ENCODE measurements around the gene SKIDA1.

SKIDA1 gene

GRCh38 chr10:21494191-21495001 lies 31.1 kb downstream of the SKIDA1 start:
- no peak overlapping the region for H3K4me3 ChIP-seq (IDR thresholded peaks at IDR 0.05; ENCODE audit: insufficient read depth, low read depth, low read length)
- no peaks in the 10 kb centered on the region for H3K36me3 ChIP-seq (ENCODE audit: insufficient read depth)
- no peak overlapping the region; the same call in 1 of the 2 replicates for H3K9ac ChIP-seq
- H2AFZ ChIP-seq (ENCODE audit: low read depth): peak overlapping the region; percentile 91
- H3K4me2 ChIP-seq: peak overlapping the region; percentile 74; the same call in 1 of the 2 replicates
- no peak overlapping the region for H3K27ac ChIP-seq
- TF ChIP-seq, protein P1, sequence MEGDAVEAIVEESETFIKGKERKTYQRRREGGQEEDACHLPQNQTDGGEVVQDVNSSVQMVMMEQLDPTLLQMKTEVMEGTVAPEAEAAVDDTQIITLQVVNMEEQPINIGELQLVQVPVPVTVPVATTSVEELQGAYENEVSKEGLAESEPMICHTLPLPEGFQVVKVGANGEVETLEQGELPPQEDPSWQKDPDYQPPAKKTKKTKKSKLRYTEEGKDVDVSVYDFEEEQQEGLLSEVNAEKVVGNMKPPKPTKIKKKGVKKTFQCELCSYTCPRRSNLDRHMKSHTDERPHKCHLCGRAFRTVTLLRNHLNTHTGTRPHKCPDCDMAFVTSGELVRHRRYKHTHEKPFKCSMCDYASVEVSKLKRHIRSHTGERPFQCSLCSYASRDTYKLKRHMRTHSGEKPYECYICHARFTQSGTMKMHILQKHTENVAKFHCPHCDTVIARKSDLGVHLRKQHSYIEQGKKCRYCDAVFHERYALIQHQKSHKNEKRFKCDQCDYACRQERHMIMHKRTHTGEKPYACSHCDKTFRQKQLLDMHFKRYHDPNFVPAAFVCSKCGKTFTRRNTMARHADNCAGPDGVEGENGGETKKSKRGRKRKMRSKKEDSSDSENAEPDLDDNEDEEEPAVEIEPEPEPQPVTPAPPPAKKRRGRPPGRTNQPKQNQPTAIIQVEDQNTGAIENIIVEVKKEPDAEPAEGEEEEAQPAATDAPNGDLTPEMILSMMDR (conservative IDR thresholded peaks at IDR 0.05; ENCODE audit: low read depth, low read length): no peak
- no peaks in the 10 kb centered on the region for H3K79me2 ChIP-seq (ENCODE audit: insufficient read depth, low read depth)
- H3K4me1 ChIP-seq (ENCODE audit: low read depth, poor library complexity, severe bottlenecking): peaks cover 3% of the 10 kb centered on the region
- H3K27me3 ChIP-seq (ENCODE audit: insufficient read depth, low read depth): peaks cover 14% of the 10 kb centered on the region; the same call in 1 of the 2 replicates
- H4K20me1 ChIP-seq (ENCODE audit: insufficient read depth): no peaks in the 10 kb centered on the region

DNA sequence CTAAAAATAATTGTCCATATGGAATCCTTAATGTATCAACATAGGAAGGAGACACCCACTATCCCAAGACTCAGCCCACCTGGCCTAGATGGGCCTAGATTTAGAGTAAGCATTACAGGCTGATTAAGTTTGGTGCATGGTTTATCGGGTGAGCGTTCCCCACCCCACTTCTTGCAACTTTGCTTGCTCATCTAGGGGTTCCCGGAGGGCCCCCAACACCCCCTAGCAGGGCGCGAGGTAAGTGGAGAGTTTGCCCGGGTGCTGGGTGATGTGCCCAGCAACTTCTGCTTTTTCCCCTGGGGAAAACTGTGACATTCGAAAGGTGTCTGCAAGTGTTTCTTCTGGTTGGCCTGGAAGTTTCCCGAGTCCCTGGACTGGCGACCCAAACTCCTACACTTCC lies 31.7 kb downstream of the SKIDA1 start:
- Histone ChIP-seq H4K20me1 (ENCODE audit: insufficient read depth) (no peaks in the 10 kb centered on the region), H2AFZ (ENCODE audit: low read depth) (no peak overlapping the region), H3K4me3 (IDR thresholded peaks at IDR 0.05; ENCODE audit: insufficient read depth, low read depth, low read length) (no peak overlapping the region), H3K27ac (no peak overlapping the region), H3K79me2 (ENCODE audit: insufficient read depth, low read depth) (no peaks in the 10 kb centered on the region), H3K27me3 (ENCODE audit: insufficient read depth, low read depth) (peaks cover 13% of the 10 kb centered on the region; the same call in 1 of the 2 replicates), H3K4me2 (no peak overlapping the region), H3K9ac (no peak overlapping the region), H3K36me3 (ENCODE audit: insufficient read depth) (no peaks in the 10 kb centered on the region), H3K4me1 (ENCODE audit: low read depth, poor library complexity, severe bottlenecking) (peaks cover 3% of the 10 kb centered on the region)
- TF ChIP-seq, protein P1 (conservative IDR thresholded peaks at IDR 0.05; ENCODE audit: low read depth, low read length): no peak

GRCh38 chr10:21492421-21492820 lies 33.1 kb downstream of the SKIDA1 start:
- Histone ChIP-seq H3K79me2 (ENCODE audit: insufficient read depth, low read depth) (no peaks in the 10 kb centered on the region), H2AFZ (ENCODE audit: low read depth) (no peak overlapping the region), H3K27me3 (ENCODE audit: insufficient read depth, low read depth) (no peaks in the 10 kb centered on the region; the same call in 1 of the 2 replicates), H3K9ac (no peak overlapping the region), H4K20me1 (ENCODE audit: insufficient read depth) (no peaks in the 10 kb centered on the region), H3K36me3 (ENCODE audit: insufficient read depth) (no peaks in the 10 kb centered on the region), H3K4me2 (no peak overlapping the region), H3K27ac (no peak overlapping the region), H3K4me1 (ENCODE audit: low read depth, poor library complexity, severe bottlenecking) (peaks cover 2% of the 10 kb centered on the region), H3K4me3 (IDR thresholded peaks at IDR 0.05; ENCODE audit: insufficient read depth, low read depth, low read length) (no peak overlapping the region)
- TF ChIP-seq, protein P1 (conservative IDR thresholded peaks at IDR 0.05; ENCODE audit: low read depth, low read length): no peak

GRCh38 chr10:21490711-21491105 lies 34.8 kb downstream of the SKIDA1 start:
- H3K4me3 ChIP-seq (IDR thresholded peaks at IDR 0.05; ENCODE audit: insufficient read depth, low read depth, low read length): no peak overlapping the region
- H3K4me2 ChIP-seq: no peak overlapping the region
- H3K27ac ChIP-seq: no peak overlapping the region
- H3K27me3 ChIP-seq (ENCODE audit: insufficient read depth, low read depth): no peaks in the 10 kb centered on the region
- H3K4me1 ChIP-seq (ENCODE audit: low read depth, poor library complexity, severe bottlenecking): no peaks in the 10 kb centered on the region
- TF ChIP-seq, protein P1 (conservative IDR thresholded peaks at IDR 0.05; ENCODE audit: low read depth, low read length): no peak
- H3K9ac ChIP-seq: no peak overlapping the region
- H3K79me2 ChIP-seq (ENCODE audit: insufficient read depth, low read depth): no peaks in the 10 kb centered on the region
- H3K36me3 ChIP-seq (ENCODE audit: insufficient read depth): no peaks in the 10 kb centered on the region
- H2AFZ ChIP-seq (ENCODE audit: low read depth): no peak overlapping the region
- no peaks in the 10 kb centered on the region for H4K20me1 ChIP-seq (ENCODE audit: insufficient read depth)
